ENCODE measurements around the gene CSKMT. TPM values are rescaled to one million over a fixed set of nuclear protein-coding genes. Genes with fewer than 3 reads are reported as not detected.

The CSKMT gene
- total and polyA plus RNA-seq, 4 donors: 5.3 to 37.1 (median 15.4) TPM

- H3K4me1 ChIP-seq (ENCODE audit: control insufficient read depth in 5 of 5, insufficient read depth in 5 of 5, low read length in 5 of 5): peaks cover 0 to 5% (median 0%) of the 10 kb centered on the region in 5 donors
- H3K9me3 ChIP-seq (ENCODE audit: control insufficient read depth in 4 of 4, insufficient read depth in 3 of 4, low read length in 3 of 4): no peaks in the 10 kb centered on the region
- no peak overlapping the region for H3K27ac ChIP-seq (ENCODE audit: low read depth in 1 of 2, low read length in 1 of 2)
- TF ChIP-seq CTCF (IDR thresholded peaks at IDR 0.05; ENCODE audit: control extremely low read depth, extremely low read depth): no peak
- ATAC-seq (ENCODE audit: insufficient read depth, low FRiP score): no peak
- H3K4me3 ChIP-seq: no peak overlapping the region
- no peak for DNase-seq
- peaks cover 51 to 64% (median 53%) of the 10 kb centered on the region in 4 donors for H3K36me3 ChIP-seq (ENCODE audit: control insufficient read depth in 4 of 4, insufficient read depth in 4 of 4, low read length in 4 of 4)
- WGBS, 2 donors: 93 to 94% methylated on average over 24 of the region's 24 CpGs
- H3K9ac ChIP-seq (ENCODE audit: insufficient read depth in 1 of 2, low read length in 2 of 2): no peak overlapping the region
- no peaks in the 10 kb centered on the region for H3K27me3 ChIP-seq (ENCODE audit: control insufficient read depth in 3 of 3, insufficient read depth in 3 of 3, low read length in 2 of 3)
These were observed 50.3 kb downstream of the CSKMT start for GRCh38 chr11:62715150-62716130.

- Histone ChIP-seq H3K4me3 (no peak overlapping the region), H3K9me3 (ENCODE audit: control insufficient read depth in 4 of 4, insufficient read depth in 3 of 4, low read length in 3 of 4) (no peaks in the 10 kb centered on the region), H3K4me1 (ENCODE audit: control insufficient read depth in 5 of 5, insufficient read depth in 5 of 5, low read length in 5 of 5) (peaks cover 0 to 5% (median 0%) of the 10 kb centered on the region in 5 donors), H3K27ac (ENCODE audit: low read depth in 1 of 2, low read length in 1 of 2) (no peak overlapping the region), H3K9ac (ENCODE audit: insufficient read depth in 1 of 2, low read length in 2 of 2) (no peak overlapping the region), H3K27me3 (ENCODE audit: control insufficient read depth in 3 of 3, insufficient read depth in 3 of 3, low read length in 2 of 3) (no peaks in the 10 kb centered on the region), H3K36me3 (ENCODE audit: control insufficient read depth in 4 of 4, insufficient read depth in 4 of 4, low read length in 4 of 4) (peaks cover 54 to 67% (median 59%) of the 10 kb centered on the region in 4 donors)
- DNase-seq (no peak), ATAC-seq (ENCODE audit: insufficient read depth, low FRiP score) (no peak)
- no peak for TF ChIP-seq CTCF (IDR thresholded peaks at IDR 0.05; ENCODE audit: control extremely low read depth, extremely low read depth)
- 94 to 99% methylated on average over 5 of the region's 5 CpGs for whole genome bisulfite sequencing, 2 donors
These were observed 51.1 kb downstream of the CSKMT start for GRCh38 chr11:62716206-62716605.

- Histone ChIP-seq H3K9me3 (ENCODE audit: control insufficient read depth in 4 of 4, insufficient read depth in 3 of 4, low read length in 3 of 4) (no peaks in the 10 kb centered on the region), H3K4me3 (no peak overlapping the region), H3K9ac (ENCODE audit: insufficient read depth in 1 of 2, low read length in 2 of 2) (no peak overlapping the region), H3K27ac (ENCODE audit: low read depth in 1 of 2, low read length in 1 of 2) (no peak overlapping the region), H3K36me3 (ENCODE audit: control insufficient read depth in 4 of 4, insufficient read depth in 4 of 4, low read length in 4 of 4) (peaks cover 60 to 71% (median 62%) of the 10 kb centered on the region in 4 donors), H3K27me3 (ENCODE audit: control insufficient read depth in 3 of 3, insufficient read depth in 3 of 3, low read length in 2 of 3) (no peaks in the 10 kb centered on the region), H3K4me1 (ENCODE audit: control insufficient read depth in 5 of 5, insufficient read depth in 5 of 5, low read length in 5 of 5) (peaks cover 0 to 5% (median 0%) of the 10 kb centered on the region in 5 donors)
- no peak for DNase-seq
- no peak for TF ChIP-seq CTCF (IDR thresholded peaks at IDR 0.05; ENCODE audit: control extremely low read depth, extremely low read depth)
- ATAC-seq (ENCODE audit: insufficient read depth, low FRiP score): no peak
- WGBS, 2 donors: 92% methylated on average over 11 of the region's 11 CpGs
These were observed 51.7 kb downstream of the CSKMT start for GRCh38 chr11:62716816-62717215.

Small RNA genes within 50 kb of the gene (small RNA-seq; reads per million reads assigned to genes)
- gene SNORA57 (ENCODE audit: low replicate concordance): not detected

Other genes starting within 250 kb of the CSKMT start
- 1,000 to 10,000 TPM in 1 of 2 donors, 10 to 100 TPM in 1; 16.0 to 5,001 TPM for gene SCGB1A1, start 246.3 kb upstream of the CSKMT start, total RNA-seq
- 1,000 to 10,000 TPM; 2,989 to 6,099 TPM for gene SCGB1A1, start 246.3 kb upstream of the CSKMT start, polyA plus RNA-seq
- 100 to 1,000 TPM; 396 to 707 TPM for gene AHNAK, start 118.5 kb upstream of the CSKMT start, total RNA-seq
- gene AHNAK, start 118.5 kb upstream of the CSKMT start, polyA plus RNA-seq: 10 to 100 TPM; 66.5 to 79.9 TPM
- gene EEF1G, start 91.4 kb upstream of the CSKMT start, total RNA-seq: 1,000 to 10,000 TPM in 1 of 2 donors, 100 to 1,000 TPM in 1; 941 to 1,160 TPM
- gene EEF1G, start 91.4 kb upstream of the CSKMT start, polyA plus RNA-seq: 1,000 to 10,000 TPM; 1,043 to 1,130 TPM
- 10 to 100 TPM; 10.8 to 19.4 TPM for gene TUT1, start 73.8 kb upstream of the CSKMT start, total RNA-seq
- 10 to 100 TPM; 15.2 to 21.9 TPM for gene TUT1, start 73.8 kb upstream of the CSKMT start, polyA plus RNA-seq
- gene MTA2, start 63.4 kb upstream of the CSKMT start, total RNA-seq: 10 to 100 TPM; 53.7 to 74.4 TPM
- gene MTA2, start 63.4 kb upstream of the CSKMT start, polyA plus RNA-seq: 10 to 100 TPM; 57.0 to 62.2 TPM
- gene EML3, start 52.5 kb upstream of the CSKMT start, total RNA-seq: 10 to 100 TPM; 29.1 to 95.4 TPM
- gene EML3, start 52.5 kb upstream of the CSKMT start, polyA plus RNA-seq: 10 to 100 TPM; 59.5 to 66.4 TPM
- gene ROM1, start 52.1 kb upstream of the CSKMT start, total RNA-seq: 1 to 10 TPM; 3.5 to 9.6 TPM
- 10 to 100 TPM in 1 of 2 donors, 1 to 10 TPM in 1; 9.3 to 17.9 TPM for gene ROM1, start 52.1 kb upstream of the CSKMT start, polyA plus RNA-seq
- 10 to 100 TPM; 14.6 to 48.7 TPM for gene B3GAT3, start 43.3 kb upstream of the CSKMT start, total RNA-seq
- gene B3GAT3, start 43.3 kb upstream of the CSKMT start, polyA plus RNA-seq: 10 to 100 TPM; 50.3 to 58.0 TPM
- 100 to 1,000 TPM; 181 to 266 TPM for gene GANAB, start 18.7 kb upstream of the CSKMT start, total RNA-seq
- 100 to 1,000 TPM; 104 to 155 TPM for gene GANAB, start 18.7 kb upstream of the CSKMT start, polyA plus RNA-seq
- 10 to 100 TPM; 15.5 to 22.7 TPM for gene INTS5, start 12.0 kb upstream of the CSKMT start, total RNA-seq
- 10 to 100 TPM in 1 of 2 donors, 1 to 10 TPM in 1; 8.5 to 17.4 TPM for gene INTS5, start 12.0 kb upstream of the CSKMT start, polyA plus RNA-seq
- gene C11orf98, start 102 bp upstream of the CSKMT start, total RNA-seq: 10 to 100 TPM; 19.0 to 54.0 TPM
- 100 to 1,000 TPM; 135 to 140 TPM for gene C11orf98, start 102 bp upstream of the CSKMT start, polyA plus RNA-seq
- gene UQCC3, start 6.4 kb downstream of the CSKMT start, total RNA-seq: 10 to 100 TPM in 1 of 2 donors, 1 to 10 TPM in 1; 8.6 to 10.4 TPM
- 10 to 100 TPM in 1 of 2 donors, 1 to 10 TPM in 1; 8.7 to 20.1 TPM for gene UQCC3, start 6.4 kb downstream of the CSKMT start, polyA plus RNA-seq
- gene LBHD1, start 7.0 kb downstream of the CSKMT start, total RNA-seq: 1 to 10 TPM; 4.4 to 8.9 TPM
- gene LBHD1, start 7.0 kb downstream of the CSKMT start, polyA plus RNA-seq: 1 to 10 TPM; 4.4 to 5.7 TPM
- gene UBXN1, start 13.8 kb downstream of the CSKMT start, total RNA-seq: 10 to 100 TPM; 54.8 to 80.2 TPM
- 100 to 1,000 TPM; 149 to 168 TPM for gene UBXN1, start 13.8 kb downstream of the CSKMT start, polyA plus RNA-seq
- gene LRRN4CL, start 24.2 kb downstream of the CSKMT start, total RNA-seq: 1 to 10 TPM in 1 of 2 donors, under 1 TPM in 1; 0.57 to 2.6 TPM
- 1 to 10 TPM in 1 of 2 donors, under 1 TPM in 1; 0.46 to 1.9 TPM for gene LRRN4CL, start 24.2 kb downstream of the CSKMT start, polyA plus RNA-seq
- 100 to 1,000 TPM in 1 of 2 donors, 10 to 100 TPM in 1; 30.7 to 120 TPM for gene BSCL2, start 42.1 kb downstream of the CSKMT start, total RNA-seq
- 100 to 1,000 TPM in 1 of 2 donors, 10 to 100 TPM in 1; 65.7 to 190 TPM for gene BSCL2, start 42.1 kb downstream of the CSKMT start, polyA plus RNA-seq
- gene GNG3, start 42.4 kb downstream of the CSKMT start, total RNA-seq: under 1 TPM in 1 of 2 donors, not detected in 1; 0.40 TPM
- under 1 TPM; 0.05 to 0.26 TPM for gene GNG3, start 42.4 kb downstream of the CSKMT start, polyA plus RNA-seq
- 10 to 100 TPM; 41.4 to 53.1 TPM for gene HNRNPUL2, start 62.1 kb downstream of the CSKMT start, total RNA-seq
- gene HNRNPUL2, start 62.1 kb downstream of the CSKMT start, polyA plus RNA-seq: 10 to 100 TPM; 25.6 to 29.5 TPM
- 10 to 100 TPM; 27.7 to 33.8 TPM for gene TTC9C, start 63.2 kb downstream of the CSKMT start, total RNA-seq
- gene TTC9C, start 63.2 kb downstream of the CSKMT start, polyA plus RNA-seq: 10 to 100 TPM; 22.6 to 55.5 TPM
- 10 to 100 TPM in 1 of 2 donors, 1 to 10 TPM in 1; 8.9 to 12.9 TPM for gene ZBTB3, start 88.8 kb downstream of the CSKMT start, total RNA-seq
- 1 to 10 TPM; 2.1 to 5.8 TPM for gene ZBTB3, start 88.8 kb downstream of the CSKMT start, polyA plus RNA-seq
- gene POLR2G, start 96.3 kb downstream of the CSKMT start, total RNA-seq: 10 to 100 TPM; 52.0 to 72.9 TPM
- gene POLR2G, start 96.3 kb downstream of the CSKMT start, polyA plus RNA-seq: 100 to 1,000 TPM; 141 to 148 TPM
- gene TAF6L, start 106.1 kb downstream of the CSKMT start, total RNA-seq: 10 to 100 TPM; 22.6 to 27.8 TPM
- gene TAF6L, start 106.1 kb downstream of the CSKMT start, polyA plus RNA-seq: 10 to 100 TPM; 18.7 to 32.7 TPM
- 10 to 100 TPM; 40.0 to 61.0 TPM for gene TMEM179B, start 122.1 kb downstream of the CSKMT start, total RNA-seq
- gene TMEM179B, start 122.1 kb downstream of the CSKMT start, polyA plus RNA-seq: 10 to 100 TPM; 68.8 to 87.6 TPM
- gene TMEM223, start 126.7 kb downstream of the CSKMT start, total RNA-seq: 10 to 100 TPM in 1 of 2 donors, 1 to 10 TPM in 1; 9.7 to 15.6 TPM
- gene TMEM223, start 126.7 kb downstream of the CSKMT start, polyA plus RNA-seq: 10 to 100 TPM; 21.9 to 38.6 TPM
- 10 to 100 TPM; 62.6 to 89.4 TPM for gene NXF1, start 140.1 kb downstream of the CSKMT start, total RNA-seq
- gene NXF1, start 140.1 kb downstream of the CSKMT start, polyA plus RNA-seq: 10 to 100 TPM; 68.4 to 82.5 TPM
- 10 to 100 TPM; 38.7 to 47.6 TPM for gene STX5, start 166.7 kb downstream of the CSKMT start, total RNA-seq
- 10 to 100 TPM; 19.8 to 36.6 TPM for gene STX5, start 166.7 kb downstream of the CSKMT start, polyA plus RNA-seq
- gene TEX54, start 167.5 kb downstream of the CSKMT start, total RNA-seq: not detected
- not detected for gene TEX54, start 167.5 kb downstream of the CSKMT start, polyA plus RNA-seq
- gene WDR74, start 174.3 kb downstream of the CSKMT start, total RNA-seq: 10 to 100 TPM; 26.2 to 41.4 TPM
- 10 to 100 TPM; 42.5 to 64.1 TPM for gene WDR74, start 174.3 kb downstream of the CSKMT start, polyA plus RNA-seq
- 100 to 1,000 TPM; 151 to 249 TPM for gene SLC3A2, start 215.6 kb downstream of the CSKMT start, total RNA-seq
- gene SLC3A2, start 215.6 kb downstream of the CSKMT start, polyA plus RNA-seq: 100 to 1,000 TPM; 173 to 265 TPM